BE2C (cell line): ENCODE results near the gene CHIT1. TPM values are rescaled to one million over a fixed set of nuclear protein-coding genes. Genes with fewer than 3 reads are reported as not detected.
A peak's percentile ranks its signal among the peaks of the same experiment; 100 is the strongest.

Experiments
- DNase-seq: peaks from one replicate; pipeline ENCODE4 v3.0.0-alpha.2; 2020
- H3K27me3 ChIP-seq: fragments of 250-450 bp; sonication (Bioruptor Pico); 2 replicates; pipeline ENCODE4 v1.5.1; 2020; ENCODE audit warnings: mild to moderate bottlenecking
- H3K36me3 ChIP-seq: fragments of 250-450 bp; sonication (Bioruptor Pico); 2 replicates; pipeline ENCODE4 v1.5.1; 2020; ENCODE audit warnings: mild to moderate bottlenecking
- H3K4me1 ChIP-seq: fragments of 250-450 bp; sonication (Bioruptor Pico); 2 replicates; pipeline ENCODE4 v1.5.1; 2020
- H3K4me3 ChIP-seq: 2 replicates; pipeline ENCODE4 v1.5.1; 2011; ENCODE audit warnings: low read depth, low read length
- H3K9me3 ChIP-seq: fragments of 250-450 bp; sonication (Bioruptor Pico); 2 replicates; pipeline ENCODE4 v1.5.1; 2020
- polyA plus RNA-seq: library from polyadenylated mRNA; unstranded; fragments of >200 nt; gene quantifications from one replicate; pipeline ENCODE4 v1.2.1, GENCODE V29; 2012; ENCODE audit warnings: low read depth, missing spikeins; ENCODE audit not compliant: insufficient read length, insufficient read depth
- TF ChIP-seq, protein P1 (sequence below): IDR thresholded peaks from 2 replicates; pipeline ENCODE4 v1.5.1; 2012; ENCODE audit warnings: mild to moderate bottlenecking, low read depth, low read length

CHIT1 gene
- polyA plus RNA-seq = 0.74 TPM

GRCh38 chr1:203229471-203230135, at the start of gene CHIT1:
TSS of gene CHIT1 (minus strand) at chr1:203229673. CDS start at chr1:203229636, 37 bp downstream.
- Histone ChIP-seq H3K36me3 (no peaks in the 10 kb centered on the region), H3K27me3 (no peaks in the 10 kb centered on the region), H3K4me3 (no peak within 1 kb of the TSS), H3K4me1 (no peaks in the 10 kb centered on the region), H3K9me3 (peaks cover 2% of the 10 kb centered on the region; the same call in 1 of the 2 replicates)
- TF ChIP-seq, protein P1, sequence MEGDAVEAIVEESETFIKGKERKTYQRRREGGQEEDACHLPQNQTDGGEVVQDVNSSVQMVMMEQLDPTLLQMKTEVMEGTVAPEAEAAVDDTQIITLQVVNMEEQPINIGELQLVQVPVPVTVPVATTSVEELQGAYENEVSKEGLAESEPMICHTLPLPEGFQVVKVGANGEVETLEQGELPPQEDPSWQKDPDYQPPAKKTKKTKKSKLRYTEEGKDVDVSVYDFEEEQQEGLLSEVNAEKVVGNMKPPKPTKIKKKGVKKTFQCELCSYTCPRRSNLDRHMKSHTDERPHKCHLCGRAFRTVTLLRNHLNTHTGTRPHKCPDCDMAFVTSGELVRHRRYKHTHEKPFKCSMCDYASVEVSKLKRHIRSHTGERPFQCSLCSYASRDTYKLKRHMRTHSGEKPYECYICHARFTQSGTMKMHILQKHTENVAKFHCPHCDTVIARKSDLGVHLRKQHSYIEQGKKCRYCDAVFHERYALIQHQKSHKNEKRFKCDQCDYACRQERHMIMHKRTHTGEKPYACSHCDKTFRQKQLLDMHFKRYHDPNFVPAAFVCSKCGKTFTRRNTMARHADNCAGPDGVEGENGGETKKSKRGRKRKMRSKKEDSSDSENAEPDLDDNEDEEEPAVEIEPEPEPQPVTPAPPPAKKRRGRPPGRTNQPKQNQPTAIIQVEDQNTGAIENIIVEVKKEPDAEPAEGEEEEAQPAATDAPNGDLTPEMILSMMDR = no peak
- DNase-seq = no peak

DNA sequence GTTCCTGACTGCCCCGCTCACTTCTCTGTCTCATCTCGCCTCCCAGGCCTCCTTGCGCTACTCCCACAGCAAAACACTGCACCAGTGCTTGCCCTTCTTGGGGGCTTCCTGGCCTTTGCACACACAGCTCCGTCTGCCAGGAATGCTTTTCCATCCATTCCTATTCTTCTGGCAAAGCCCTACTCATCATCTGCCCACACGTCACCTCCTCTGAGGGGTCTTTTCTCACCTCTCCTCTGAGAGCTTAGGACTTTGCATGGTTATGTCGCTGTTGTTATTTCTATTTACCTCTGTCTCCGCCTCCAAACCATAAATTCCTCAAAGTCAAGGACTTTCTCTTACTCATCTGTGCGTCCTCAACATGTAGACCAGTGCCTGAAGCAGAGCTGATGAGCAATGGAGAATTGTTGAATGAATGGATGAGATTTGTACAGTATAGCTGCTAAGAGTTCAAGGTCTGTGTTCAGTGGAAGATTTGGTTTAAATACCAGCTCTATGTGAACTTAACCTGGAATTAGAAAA, 49.5 kb upstream of the CHIT1 start:
- Histone ChIP-seq H3K9me3 (no peaks in the 10 kb centered on the region), H3K36me3 (no peaks in the 10 kb centered on the region), H3K4me1 (peaks cover 32% of the 10 kb centered on the region), H3K27me3 (no peaks in the 10 kb centered on the region), H3K4me3 (peak overlapping the region; percentile 45)
- no peak for DNase-seq
- TF ChIP-seq, protein P1 = no peak

- peak overlapping the region; percentile 45 for H3K4me3 ChIP-seq
- no peaks in the 10 kb centered on the region for H3K27me3 ChIP-seq
- no peaks in the 10 kb centered on the region for H3K9me3 ChIP-seq
- peaks cover 37% of the 10 kb centered on the region for H3K4me1 ChIP-seq
- H3K36me3 ChIP-seq = no peaks in the 10 kb centered on the region
- peak; percentile 82 for DNase-seq
- TF ChIP-seq, protein P1 = no peak
Measured at GRCh38 chr1:203278082-203278884, 48.8 kb upstream of the CHIT1 start.

DNA sequence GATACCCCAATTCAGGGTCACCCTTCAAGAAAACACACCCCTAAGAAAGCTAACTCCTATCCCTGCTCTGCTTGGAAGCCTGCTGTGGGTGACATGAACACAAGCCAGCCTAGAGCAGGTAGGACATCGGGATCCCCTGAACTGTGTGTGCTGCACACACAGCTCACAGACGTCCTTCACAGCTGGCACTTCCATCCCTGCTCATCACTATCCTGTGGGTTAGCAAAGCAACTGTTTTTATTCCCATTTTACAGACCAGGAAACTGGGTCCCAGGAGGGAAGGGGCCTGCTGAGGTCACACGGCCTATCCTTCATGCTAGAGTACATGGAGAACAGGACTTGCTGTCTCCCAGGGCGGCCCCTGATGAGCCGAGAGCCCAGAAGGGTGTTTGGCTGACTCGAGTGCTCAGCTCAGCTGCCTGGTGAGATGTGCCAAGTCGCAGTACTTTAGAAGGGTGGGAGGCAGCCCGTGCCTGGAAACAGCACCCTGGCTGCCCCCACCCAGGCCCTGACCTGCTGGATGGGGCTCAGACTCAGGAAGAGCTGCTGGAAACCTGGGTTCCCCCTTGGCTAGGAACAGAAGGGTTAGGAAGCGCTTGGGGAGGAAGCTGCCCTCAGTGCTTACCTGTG, 47.6 kb upstream of the CHIT1 start:
- no peak for DNase-seq
- peaks cover 30% of the 10 kb centered on the region for H3K4me1 ChIP-seq
- TF ChIP-seq, protein P1 = no peak
- H3K9me3 ChIP-seq = no peaks in the 10 kb centered on the region
- no peaks in the 10 kb centered on the region for H3K27me3 ChIP-seq
- no peaks in the 10 kb centered on the region for H3K36me3 ChIP-seq
- H3K4me3 ChIP-seq = no peak overlapping the region

DNA sequence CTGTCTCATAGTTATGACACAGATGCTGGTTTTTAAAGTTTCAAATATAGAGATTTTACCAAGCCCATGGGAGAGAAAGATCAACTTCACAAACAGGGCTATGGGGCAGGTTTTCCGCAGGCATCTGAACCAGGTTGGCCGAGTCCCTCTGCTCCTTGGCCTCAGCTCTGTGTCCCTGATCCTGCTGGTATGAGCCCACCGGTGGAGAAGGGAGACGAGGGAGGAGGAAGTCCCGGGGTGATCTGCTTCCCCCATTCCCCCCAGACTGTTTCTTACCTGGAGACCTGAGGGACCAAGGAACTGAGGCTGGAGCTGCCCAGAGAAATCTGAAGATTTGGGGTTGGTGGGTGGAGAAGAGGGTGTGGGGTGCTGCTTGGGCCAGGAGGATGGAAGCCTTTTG, 46.9 kb upstream of the CHIT1 start:
- Histone ChIP-seq H3K4me1 (peaks cover 28% of the 10 kb centered on the region), H3K27me3 (no peaks in the 10 kb centered on the region), H3K4me3 (no peak overlapping the region), H3K9me3 (no peaks in the 10 kb centered on the region), H3K36me3 (no peaks in the 10 kb centered on the region)
- TF ChIP-seq, protein P1 = no peak
- DNase-seq = no peak
